Panc1 (cell line): ENCODE measurements around the gene FAM167B. TPM values are rescaled to one million over a fixed set of nuclear protein-coding genes. Genes with fewer than 3 reads are reported as not detected.

Experiments used
- total RNA-seq: library from RNA; stranded (reverse); gene quantifications from one replicate; pipeline ENCODE4 v1.2.1, GENCODE V29; 2021; ENCODE audit not compliant: unreplicated experiment

The FAM167B gene
- total RNA-seq, 1 experiment from 2014 or later: 1.9 TPM

Other genes starting within 250 kb of the FAM167B start
- gene KHDRBS1, start 233.4 kb upstream of the FAM167B start, total RNA-seq: 163 TPM
- 35.0 TPM for gene TMEM39B, start 174.3 kb upstream of the FAM167B start, total RNA-seq
- gene KPNA6, start 139.2 kb upstream of the FAM167B start, total RNA-seq: 116 TPM
- gene TXLNA, start 67.5 kb upstream of the FAM167B start, total RNA-seq: 115 TPM
- 10.8 TPM for gene CCDC28B, start 46.6 kb upstream of the FAM167B start, total RNA-seq
- gene IQCC, start 41.6 kb upstream of the FAM167B start, total RNA-seq: 4.4 TPM
- gene DCDC2B, start 38.1 kb upstream of the FAM167B start, total RNA-seq: not detected
- 23.3 TPM for gene TMEM234, start 24.9 kb upstream of the FAM167B start, total RNA-seq
- 294 TPM for gene EIF3I, start 24.8 kb upstream of the FAM167B start, total RNA-seq
- gene LCK, start 4.0 kb downstream of the FAM167B start, total RNA-seq: 0.57 TPM
- gene HDAC1, start 44.9 kb downstream of the FAM167B start, total RNA-seq: 256 TPM
- gene MARCKSL1, start 89.0 kb downstream of the FAM167B start, total RNA-seq: 176 TPM
- gene FAM229A, start 115.3 kb downstream of the FAM167B start, total RNA-seq: 6.7 TPM
- 3.6 TPM for gene TSSK3, start 115.3 kb downstream of the FAM167B start, total RNA-seq
- gene BSDC1, start 147.2 kb downstream of the FAM167B start, total RNA-seq: 64.9 TPM
- 0.08 TPM for gene ZBTB8B, start 217.8 kb downstream of the FAM167B start, total RNA-seq